ENCODE measurements around the gene SCN10A. TPM values are rescaled to one million over a fixed set of nuclear protein-coding genes. Genes with fewer than 3 reads are reported as not detected.

Gene SCN10A
- total RNA-seq, 1 donor from 2014 or later: not detected

- Mint-ChIP-seq H3K9me3 (peaks cover 5% of the 10 kb centered on the region), H3K27me3 (ENCODE audit: low read depth) (peaks cover 28% of the 10 kb centered on the region), H3K4me3 (no peak overlapping the region), H3K4me1 (peaks cover 9% of the 10 kb centered on the region), H3K27ac (no peak overlapping the region), H3K36me3 (no peaks in the 10 kb centered on the region)
- TF ChIP-seq CTCF (IDR thresholded peaks at IDR 0.05; ENCODE audit: unreplicated experiment): no peak
- no peak for DNase-seq (ENCODE audit: low spot score in 2 of 2, unreplicated experiment in 2 of 2)
Observed at GRCh38 chr3:38837358-38837757, 21.3 kb upstream of the SCN10A start.

GRCh38 chr3:38836561-38836960 is 20.5 kb upstream of the SCN10A start:
- H3K27ac Mint-ChIP-seq: no peak overlapping the region
- no peak overlapping the region for H3K4me3 Mint-ChIP-seq
- peaks cover 9% of the 10 kb centered on the region for H3K4me1 Mint-ChIP-seq
- DNase-seq (ENCODE audit: low spot score in 2 of 2, unreplicated experiment in 2 of 2): no peak
- peaks cover 5% of the 10 kb centered on the region for H3K9me3 Mint-ChIP-seq
- no peak for TF ChIP-seq CTCF (IDR thresholded peaks at IDR 0.05; ENCODE audit: unreplicated experiment)
- H3K36me3 Mint-ChIP-seq: no peaks in the 10 kb centered on the region
- H3K27me3 Mint-ChIP-seq (ENCODE audit: low read depth): peaks cover 25% of the 10 kb centered on the region

- Mint-ChIP-seq H3K9me3 (peaks cover 5% of the 10 kb centered on the region), H3K36me3 (no peaks in the 10 kb centered on the region), H3K27ac (no peak overlapping the region), H3K4me1 (peaks cover 9% of the 10 kb centered on the region), H3K27me3 (ENCODE audit: low read depth) (peaks cover 25% of the 10 kb centered on the region), H3K4me3 (no peak overlapping the region)
- no peak for DNase-seq (ENCODE audit: low spot score in 2 of 2, unreplicated experiment in 2 of 2)
- no peak for TF ChIP-seq CTCF (IDR thresholded peaks at IDR 0.05; ENCODE audit: unreplicated experiment)
Observed at GRCh38 chr3:38835939-38836338, 19.9 kb upstream of the SCN10A start.

GRCh38 chr3:38834717-38835116 is 18.7 kb upstream of the SCN10A start:
- no peak for TF ChIP-seq CTCF (IDR thresholded peaks at IDR 0.05; ENCODE audit: unreplicated experiment)

GRCh38 chr3:38834110-38834509 is 18.1 kb upstream of the SCN10A start:
- no peak for TF ChIP-seq CTCF (IDR thresholded peaks at IDR 0.05; ENCODE audit: unreplicated experiment)
- DNase-seq (ENCODE audit: low spot score in 2 of 2, unreplicated experiment in 2 of 2): no peak
- H3K27ac Mint-ChIP-seq: no peak overlapping the region

More at GRCh38 chr3:38834717-38835116, 18.7 kb upstream of the SCN10A start:
- Mint-ChIP-seq H3K27me3 (ENCODE audit: low read depth) (peaks cover 24% of the 10 kb centered on the region), H3K36me3 (no peaks in the 10 kb centered on the region), H3K27ac (no peak overlapping the region), H3K4me3 (no peak overlapping the region), H3K9me3 (peaks cover 5% of the 10 kb centered on the region), H3K4me1 (peaks cover 9% of the 10 kb centered on the region)
- DNase-seq (ENCODE audit: low spot score in 2 of 2, unreplicated experiment in 2 of 2): no peak

GRCh38 chr3:38829404-38829803 is 13.4 kb upstream of the SCN10A start:
- H3K4me1 Mint-ChIP-seq: peaks cover 5% of the 10 kb centered on the region
- no peaks in the 10 kb centered on the region for H3K9me3 Mint-ChIP-seq
- TF ChIP-seq CTCF (IDR thresholded peaks at IDR 0.05; ENCODE audit: unreplicated experiment): no peak
- H3K4me3 Mint-ChIP-seq: no peak overlapping the region
- H3K27me3 Mint-ChIP-seq (ENCODE audit: low read depth): peaks cover 18% of the 10 kb centered on the region
- DNase-seq (ENCODE audit: low spot score in 2 of 2, unreplicated experiment in 2 of 2): no peak
- no peak overlapping the region for H3K27ac Mint-ChIP-seq
- no peaks in the 10 kb centered on the region for H3K36me3 Mint-ChIP-seq

More at GRCh38 chr3:38834110-38834509, 18.1 kb upstream of the SCN10A start:
- Mint-ChIP-seq H3K4me3 (no peak overlapping the region), H3K36me3 (no peaks in the 10 kb centered on the region), H3K9me3 (peaks cover 5% of the 10 kb centered on the region), H3K27me3 (ENCODE audit: low read depth) (peaks cover 21% of the 10 kb centered on the region), H3K4me1 (peaks cover 9% of the 10 kb centered on the region)
